ENCODE data around the gene NEK7. TPM values are rescaled to one million over a fixed set of nuclear protein-coding genes. Genes with fewer than 3 reads are reported as not detected.

The NEK7 gene
- polyA plus RNA-seq, 1 donor (not counting 4 experiments of a cell fraction or from before 2014, with no cell fraction given): 56.8 TPM

GRCh38 chr1:198174297-198174696 lies 17.5 kb downstream of the NEK7 start:
- no peak overlapping the region for H2AFZ ChIP-seq (ENCODE audit: control insufficient read depth, low read length)
- H3K9ac ChIP-seq (ENCODE audit: control insufficient read depth, extremely low read depth, insufficient read depth, low read length): no peak overlapping the region
- H3K79me2 ChIP-seq (ENCODE audit: control insufficient read depth, insufficient read depth, low read length): peaks cover 79% of the 10 kb centered on the region
- no peaks in the 10 kb centered on the region for H3K27me3 ChIP-seq (ENCODE audit: control insufficient read depth, extremely low read depth, insufficient read depth, low read length)
- peak overlapping the region; percentile 17 for H3K4me2 ChIP-seq (ENCODE audit: control insufficient read depth, extremely low read depth, insufficient read depth, low read depth, low read length)
- peak; percentile 57 for FAIRE-seq
- no peaks in the 10 kb centered on the region for H3K9me3 ChIP-seq (ENCODE audit: control insufficient read depth, low read depth, low read length)
- H3K4me3 ChIP-seq (ENCODE audit: control insufficient read depth in 2 of 3, extremely low read depth in 1 of 3, insufficient read depth in 2 of 3, low read depth in 1 of 3, low read length in 3 of 3): no peak overlapping the region
- H3K4me1 ChIP-seq (ENCODE audit: control insufficient read depth, extremely low read depth, insufficient read depth, low read length): peaks cover 38% of the 10 kb centered on the region
- H3K9me1 ChIP-seq (ENCODE audit: control insufficient read depth, extremely low read depth, insufficient read depth, low read length): no peaks in the 10 kb centered on the region
- TF ChIP-seq, protein P1, sequence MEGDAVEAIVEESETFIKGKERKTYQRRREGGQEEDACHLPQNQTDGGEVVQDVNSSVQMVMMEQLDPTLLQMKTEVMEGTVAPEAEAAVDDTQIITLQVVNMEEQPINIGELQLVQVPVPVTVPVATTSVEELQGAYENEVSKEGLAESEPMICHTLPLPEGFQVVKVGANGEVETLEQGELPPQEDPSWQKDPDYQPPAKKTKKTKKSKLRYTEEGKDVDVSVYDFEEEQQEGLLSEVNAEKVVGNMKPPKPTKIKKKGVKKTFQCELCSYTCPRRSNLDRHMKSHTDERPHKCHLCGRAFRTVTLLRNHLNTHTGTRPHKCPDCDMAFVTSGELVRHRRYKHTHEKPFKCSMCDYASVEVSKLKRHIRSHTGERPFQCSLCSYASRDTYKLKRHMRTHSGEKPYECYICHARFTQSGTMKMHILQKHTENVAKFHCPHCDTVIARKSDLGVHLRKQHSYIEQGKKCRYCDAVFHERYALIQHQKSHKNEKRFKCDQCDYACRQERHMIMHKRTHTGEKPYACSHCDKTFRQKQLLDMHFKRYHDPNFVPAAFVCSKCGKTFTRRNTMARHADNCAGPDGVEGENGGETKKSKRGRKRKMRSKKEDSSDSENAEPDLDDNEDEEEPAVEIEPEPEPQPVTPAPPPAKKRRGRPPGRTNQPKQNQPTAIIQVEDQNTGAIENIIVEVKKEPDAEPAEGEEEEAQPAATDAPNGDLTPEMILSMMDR (optimal IDR thresholded peaks at IDR 0.05 in 1 of 3, IDR thresholded peaks at IDR 0.05 in 1 of 3, conservative IDR thresholded peaks at IDR 0.05 in 1 of 3; ENCODE audit: extremely low read depth in 1 of 3, insufficient read depth in 2 of 3, low read length in 3 of 3): no peak
- TF ChIP-seq EZH2 (IDR thresholded peaks at IDR 0.05; ENCODE audit: low read length): no peak
- dilution Hi-C loops (cut with MboI; ENCODE audit: extremely low pct_ligation_motif_present, low sequenced_read_pairs): no loop called here
- peaks cover 0 to 1% of the 10 kb centered on the region in 2 experiments for H3K36me3 ChIP-seq (ENCODE audit: control insufficient read depth in 2 of 2, extremely low read depth in 1 of 2, insufficient read depth in 2 of 2, low read length in 2 of 2)
- DNase-seq (ENCODE audit: low read depth, low spot score): no peak
- H4K20me1 ChIP-seq (ENCODE audit: control insufficient read depth, extremely low read depth, insufficient read depth, low read length): no peaks in the 10 kb centered on the region
- no peak overlapping the region for H3K27ac ChIP-seq (ENCODE audit: control insufficient read depth, insufficient read depth, low read length)

DNA sequence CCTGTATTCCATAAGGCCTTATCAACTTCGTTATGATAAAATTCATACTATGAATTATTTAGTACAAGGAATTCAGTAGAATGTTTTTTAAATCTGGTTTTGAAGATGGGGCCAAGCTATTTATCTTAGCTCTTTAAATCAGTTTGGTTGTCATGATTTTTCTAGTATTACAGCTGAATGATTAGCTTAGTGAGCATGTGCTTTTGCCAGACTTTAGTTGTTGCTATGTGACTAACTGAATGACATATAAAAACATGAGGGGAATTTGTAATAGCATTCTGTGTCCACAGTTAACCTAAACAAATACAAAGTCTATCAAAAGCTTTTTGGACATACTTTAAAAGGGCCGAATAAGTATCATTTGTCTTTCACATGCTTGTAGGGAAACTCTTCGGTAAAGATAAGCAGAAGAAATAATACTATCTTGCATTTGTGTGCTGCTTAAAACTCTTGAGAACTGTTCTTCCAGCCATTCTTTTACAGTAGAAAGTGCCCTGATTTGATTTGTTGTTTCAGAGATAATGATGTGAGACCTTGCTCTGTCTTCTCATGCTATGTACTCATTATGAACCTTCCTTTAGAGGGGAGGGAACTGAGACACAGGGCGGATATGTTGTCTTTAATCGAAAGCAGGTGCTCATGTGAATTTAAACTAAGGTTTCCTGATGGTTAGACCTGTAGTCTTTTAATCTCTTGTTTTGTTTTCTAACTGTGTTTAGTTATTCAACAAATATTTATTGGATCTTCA lies 18.8 kb downstream of the NEK7 start:
- TF ChIP-seq EZH2 (IDR thresholded peaks at IDR 0.05; ENCODE audit: low read length): no peak
- TF ChIP-seq, protein P1 (optimal IDR thresholded peaks at IDR 0.05 in 1 of 3, IDR thresholded peaks at IDR 0.05 in 1 of 3, conservative IDR thresholded peaks at IDR 0.05 in 1 of 3; ENCODE audit: extremely low read depth in 1 of 3, insufficient read depth in 2 of 3, low read length in 3 of 3): no peak
- peak; percentile 29 for FAIRE-seq
- no peak overlapping the region for H3K9ac ChIP-seq (ENCODE audit: control insufficient read depth, extremely low read depth, insufficient read depth, low read length)

More for the DNA sequence above, 18.8 kb downstream of the NEK7 start:
- Histone ChIP-seq H3K27me3 (ENCODE audit: control insufficient read depth, extremely low read depth, insufficient read depth, low read length) (no peaks in the 10 kb centered on the region), H4K20me1 (ENCODE audit: control insufficient read depth, extremely low read depth, insufficient read depth, low read length) (no peaks in the 10 kb centered on the region), H3K27ac (ENCODE audit: control insufficient read depth, insufficient read depth, low read length) (no peak overlapping the region), H3K36me3 (ENCODE audit: control insufficient read depth in 2 of 2, extremely low read depth in 1 of 2, insufficient read depth in 2 of 2, low read length in 2 of 2) (peaks cover 0 to 1% of the 10 kb centered on the region in 2 experiments), H3K4me2 (ENCODE audit: control insufficient read depth, extremely low read depth, insufficient read depth, low read depth, low read length) (no peak overlapping the region), H3K79me2 (ENCODE audit: control insufficient read depth, insufficient read depth, low read length) (peaks cover 87% of the 10 kb centered on the region), H2AFZ (ENCODE audit: control insufficient read depth, low read length) (no peak overlapping the region), H3K9me3 (ENCODE audit: control insufficient read depth, low read depth, low read length) (no peaks in the 10 kb centered on the region), H3K9me1 (ENCODE audit: control insufficient read depth, extremely low read depth, insufficient read depth, low read length) (no peaks in the 10 kb centered on the region), H3K4me1 (ENCODE audit: control insufficient read depth, extremely low read depth, insufficient read depth, low read length) (peaks cover 30% of the 10 kb centered on the region), H3K4me3 (ENCODE audit: control insufficient read depth in 2 of 3, extremely low read depth in 1 of 3, insufficient read depth in 2 of 3, low read depth in 1 of 3, low read length in 3 of 3) (no peak overlapping the region)
- dilution Hi-C loops (cut with MboI; ENCODE audit: extremely low pct_ligation_motif_present, low sequenced_read_pairs): no loop called here
- no peak for DNase-seq (ENCODE audit: low read depth, low spot score)

Data from keratinocyte (primary cell).